ENCODE data around the gene ZNF516.

- TF ChIP-seq EP300 (IDR thresholded peaks at IDR 0.05; ENCODE audit: borderline replicate concordance) (no peak), CEBPB (IDR thresholded peaks at IDR 0.05) (no peak), TAF1 (IDR thresholded peaks at IDR 0.05; ENCODE audit: low read depth) (no peak), REST (IDR thresholded peaks at IDR 0.05; ENCODE audit: low read depth) (no peak), USF1 (IDR thresholded peaks at IDR 0.05) (no peak), MAX (IDR thresholded peaks at IDR 0.05) (no peak), FOXM1 (IDR thresholded peaks at IDR 0.05; ENCODE audit: borderline replicate concordance, low read depth) (no peak)
Measured at GRCh38 chr18:76391038-76391437, 104.0 kb downstream of the ZNF516 start.
